OCI-M1 (cell line): ENCODE measurements around the gene TMEM143.

ENCODE experiments used
- DNase-seq: peaks from one replicate; lab custom pipeline; 2025; lab: John Stamatoyannopoulos, UW

TMEM143 gene

GRCh38 chr19:48359123-48359522 lies 4.6 kb downstream of the TMEM143 start:
- no peak for DNase-seq

- no peak for DNase-seq
Measured at GRCh38 chr19:48355365-48355954, 8.3 kb downstream of the TMEM143 start.

DNA sequence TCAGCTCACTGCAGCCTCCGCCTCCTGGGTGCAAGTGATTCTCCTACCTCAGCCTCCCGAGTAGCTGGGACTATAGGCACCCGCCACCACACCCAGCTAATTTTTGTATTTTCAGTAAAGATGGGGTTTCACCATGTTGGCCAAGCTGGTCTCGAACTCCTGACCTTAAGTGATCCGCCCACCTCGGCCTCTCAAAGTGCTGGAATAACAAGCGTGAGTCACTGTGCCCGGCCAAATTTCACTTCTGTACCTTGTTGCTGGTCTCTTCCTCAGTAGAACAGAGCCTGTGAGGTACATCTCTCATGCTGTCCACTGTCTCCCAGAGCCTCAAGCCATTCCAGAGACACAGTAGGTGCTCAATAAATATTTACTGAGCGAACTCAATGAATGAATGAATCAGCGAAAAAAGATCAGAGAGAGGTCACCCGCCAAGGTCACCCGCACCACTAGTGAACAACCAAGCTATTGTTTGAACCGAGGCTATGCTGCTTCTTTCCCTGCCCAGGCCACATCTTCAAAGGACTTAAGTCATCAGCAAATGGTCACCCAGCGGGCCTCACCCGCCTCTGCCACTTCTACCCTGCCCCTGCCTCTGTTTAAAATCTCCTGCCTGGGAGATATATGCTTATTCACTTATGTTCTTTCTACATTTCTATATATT lies 9.3 kb downstream of the TMEM143 start:
- DNase-seq, result no peak

- DNase-seq, result no peak
Measured at GRCh38 chr19:48353677-48354076, 10.1 kb downstream of the TMEM143 start.

GRCh38 chr19:48351341-48351752 lies 12.4 kb downstream of the TMEM143 start:
- DNase-seq, result peak; percentile 78

DNA sequence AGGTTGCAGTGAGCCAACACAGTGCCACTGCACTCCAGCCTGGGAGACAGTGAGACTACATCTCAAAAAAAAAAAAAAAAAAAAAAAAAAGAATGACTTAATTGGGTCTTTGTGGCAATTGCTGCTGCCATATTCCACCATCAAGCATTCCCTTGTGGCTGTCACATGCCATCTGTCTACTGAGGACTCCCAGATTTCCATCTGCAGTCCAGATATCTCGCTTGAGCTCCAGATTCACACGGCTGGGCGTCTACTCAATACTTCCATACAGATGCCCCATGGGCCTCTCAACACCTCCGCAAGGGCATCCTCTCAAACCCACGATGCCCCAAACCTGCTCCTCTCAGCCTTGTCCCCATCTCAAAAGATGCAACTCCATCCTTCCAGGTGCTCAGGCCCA lies 12.9 kb downstream of the TMEM143 start:
- DNase-seq, result no peak

GRCh38 chr19:48348737-48349136 lies 15.0 kb downstream of the TMEM143 start:
- no peak for DNase-seq

DNA sequence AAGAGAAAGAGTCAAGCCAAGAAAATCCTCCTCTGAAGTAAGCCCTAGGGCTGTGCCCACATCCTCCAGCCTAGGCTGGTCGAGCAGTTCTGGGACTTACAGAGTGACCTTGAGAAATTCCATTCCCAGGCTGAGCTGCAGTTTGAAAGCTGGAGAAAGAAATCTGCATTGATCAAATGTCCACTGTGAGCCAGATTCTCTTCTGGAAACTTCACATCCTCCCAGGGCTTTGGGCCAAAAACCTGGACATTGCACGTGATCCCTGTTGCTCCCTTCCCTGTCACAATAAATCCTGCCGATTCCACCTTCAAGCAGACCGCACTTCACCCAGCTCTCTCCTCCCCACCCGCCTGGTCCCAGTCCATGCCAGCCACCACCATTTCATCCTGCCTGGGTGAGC lies 15.7 kb downstream of the TMEM143 start:
- no peak for DNase-seq

DNA sequence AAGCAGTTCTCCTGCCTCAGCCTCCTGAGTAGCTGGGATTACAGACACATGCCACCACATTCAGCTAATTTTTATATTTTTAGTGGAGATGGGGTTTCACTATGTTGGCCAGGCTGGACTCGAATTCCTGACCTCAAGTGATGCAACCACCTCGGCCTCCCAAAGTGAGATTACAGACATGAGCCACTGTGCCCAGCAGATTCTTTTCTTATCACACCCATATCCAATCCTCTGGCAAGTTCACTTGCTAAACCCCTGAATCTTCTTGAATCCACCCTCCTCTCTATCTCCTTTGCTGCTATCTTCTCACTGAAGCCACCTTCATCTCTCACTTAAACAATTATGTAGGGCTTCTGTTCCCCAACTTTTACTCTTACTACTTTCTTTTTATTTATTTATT lies 17.5 kb downstream of the TMEM143 start:
- DNase-seq, result peak; percentile 49

DNA sequence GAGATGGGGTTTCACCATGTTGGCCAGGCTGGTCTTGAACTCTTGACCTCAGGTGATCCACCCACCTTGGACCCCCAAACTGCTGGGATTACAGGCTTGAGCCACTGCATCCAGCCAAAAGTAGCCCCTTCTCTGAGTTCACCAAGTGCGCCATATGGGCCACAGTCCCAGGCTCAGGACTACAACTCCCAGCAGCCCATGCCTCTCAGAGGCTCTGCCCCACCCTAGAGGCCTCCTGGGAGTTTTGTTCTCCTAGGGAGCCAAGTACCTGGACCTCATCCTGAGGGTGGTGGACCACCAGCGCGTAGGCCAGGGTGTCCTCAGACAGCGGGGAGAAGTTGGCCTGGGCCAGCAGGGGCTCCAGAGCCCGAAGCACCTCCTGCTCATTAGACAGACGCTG lies 18.8 kb downstream of the TMEM143 start:
- DNase-seq, result no peak

GRCh38 chr19:48342841-48343540 lies 20.7 kb downstream of the TMEM143 start:
- no peak for DNase-seq

GRCh38 chr19:48342414-48342738 lies 21.4 kb downstream of the TMEM143 start:
- DNase-seq, result no peak

DNA sequence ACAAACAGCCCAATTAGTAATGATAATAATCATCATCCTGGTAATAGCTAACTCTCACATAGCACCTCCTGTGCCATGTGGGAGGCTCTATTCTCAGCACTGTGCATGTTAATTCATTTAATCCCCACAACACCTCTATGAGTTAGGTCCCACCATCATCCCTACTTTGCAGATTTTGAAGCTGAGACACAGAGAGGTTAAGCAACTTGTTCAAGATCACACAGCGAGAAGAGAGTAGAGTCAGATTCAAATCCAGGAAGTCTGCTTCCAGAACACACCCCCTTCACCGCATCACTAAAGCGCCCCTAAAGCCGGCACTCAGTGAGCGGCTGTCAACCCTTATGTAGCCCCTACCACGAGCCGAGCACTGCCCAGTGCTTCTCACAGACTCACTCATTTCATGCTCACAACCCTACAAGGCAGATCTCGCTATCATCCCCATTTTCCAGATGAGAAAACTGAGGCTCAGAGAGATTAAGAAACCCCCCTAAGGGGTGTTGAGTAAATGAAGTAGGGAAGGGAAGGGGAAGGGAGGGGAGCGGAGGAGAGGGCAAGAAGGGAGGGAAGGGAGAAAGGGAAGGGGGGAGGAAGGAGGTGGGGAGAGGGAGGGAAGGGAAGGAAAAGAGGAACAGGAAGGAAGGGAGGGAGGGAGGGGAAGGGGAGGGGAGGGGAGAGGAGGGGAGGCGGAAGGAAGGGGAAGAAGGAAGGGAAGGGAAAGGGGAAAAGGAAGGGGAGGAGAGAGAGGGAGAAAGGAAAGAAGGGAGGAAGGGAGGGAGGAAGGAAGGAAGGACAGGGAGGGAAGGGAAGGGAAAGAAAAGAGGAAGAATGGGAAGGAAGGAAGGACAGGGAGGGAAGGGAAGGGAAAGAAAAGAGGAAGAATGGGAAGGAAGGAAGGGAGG lies 22.0 kb downstream of the TMEM143 start:
- DNase-seq, result no peak

- DNase-seq, result no peak
Measured at GRCh38 chr19:48340995-48341394, 22.7 kb downstream of the TMEM143 start.

DNA sequence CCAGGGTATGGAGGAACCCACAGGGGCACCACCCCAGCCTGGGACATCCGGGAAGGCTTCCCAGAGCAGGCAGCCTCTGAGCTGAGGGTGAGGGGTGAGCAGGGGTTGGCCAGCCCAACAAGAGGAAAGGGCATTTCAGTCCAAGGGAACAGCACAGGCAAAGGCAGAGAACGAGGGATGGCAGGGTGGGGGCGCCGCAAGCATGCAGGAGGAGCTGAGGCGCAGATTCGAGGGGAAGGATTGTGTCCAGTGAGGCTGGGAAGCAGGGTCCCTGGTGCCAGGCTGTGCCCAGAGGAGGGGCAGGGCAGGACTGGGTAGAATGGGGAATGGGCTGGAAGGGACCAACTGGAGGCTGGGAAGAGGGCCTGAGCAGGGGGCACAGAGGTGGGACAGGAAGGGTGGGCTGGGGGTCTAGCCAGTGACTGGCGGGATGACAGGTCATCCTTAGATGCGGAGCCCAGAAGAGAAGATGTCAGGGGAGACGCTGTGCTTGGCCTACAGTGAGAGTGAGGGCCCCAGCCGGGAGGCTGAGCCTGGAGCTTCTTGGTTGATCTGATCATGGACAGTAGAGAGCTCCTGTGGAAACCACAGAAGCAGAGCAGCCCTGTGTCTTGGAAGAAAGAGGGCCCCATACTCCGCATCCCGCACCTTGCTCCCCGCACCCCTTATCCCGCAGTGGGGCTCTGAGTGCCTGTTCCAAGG lies 24.8 kb downstream of the TMEM143 start:
- DNase-seq, result no peak

DNA sequence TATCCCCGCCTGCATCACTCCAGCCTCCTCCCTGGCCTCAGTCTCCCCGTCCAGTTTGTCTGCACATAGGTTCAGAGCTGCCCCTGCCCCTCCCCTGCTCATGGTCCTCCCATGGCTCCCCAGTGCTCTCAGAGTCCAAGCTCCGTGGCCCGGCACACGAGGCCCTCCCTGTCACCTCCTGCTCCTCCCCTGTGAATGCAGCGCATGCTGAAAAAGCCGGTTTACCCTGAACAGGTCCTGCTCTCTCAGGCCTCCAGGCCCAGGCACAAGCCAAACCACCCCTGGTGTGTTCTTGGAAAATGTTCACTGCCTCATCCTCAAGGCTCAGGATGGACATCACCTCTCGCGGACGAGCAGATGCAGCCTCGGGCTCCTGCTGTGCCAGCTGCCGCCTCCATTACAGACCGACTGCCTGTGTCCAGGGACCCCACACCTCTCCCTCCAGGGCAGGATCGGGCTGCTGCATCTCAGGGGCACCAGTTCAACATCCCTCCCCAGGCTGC lies 25.4 kb downstream of the TMEM143 start:
- no peak for DNase-seq

GRCh38 chr19:48333467-48334384 lies 30.0 kb downstream of the TMEM143 start:
- peak; percentile 98 for DNase-seq

- DNase-seq, result peak; percentile 100
Measured at GRCh38 chr19:48332662-48333466, 30.9 kb downstream of the TMEM143 start.

DNA sequence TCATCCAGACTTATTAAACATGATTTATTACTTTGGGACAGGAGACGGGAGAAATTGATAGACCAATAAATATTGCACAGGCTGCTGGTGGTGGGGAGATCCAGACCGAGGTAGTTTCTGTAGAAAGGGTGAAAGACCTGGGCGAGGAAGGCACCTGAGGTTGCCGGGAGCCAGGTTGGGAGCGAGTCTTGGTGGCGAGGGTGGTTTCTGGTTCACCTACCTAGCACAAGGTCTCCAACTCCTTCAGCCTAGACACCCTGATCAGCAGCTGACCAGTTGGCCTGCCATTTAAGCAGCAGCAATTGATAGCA lies 31.4 kb downstream of the TMEM143 start:
- no peak for DNase-seq
